ENCODE results near the gene PTPRR. TPM values are rescaled to one million over a fixed set of nuclear protein-coding genes. Genes with fewer than 3 reads are reported as not detected.

The PTPRR gene
- total and polyA plus RNA-seq, 3 experiments from 2014 or later, result not detected

GRCh38 chr12:70637303-70638085, 283.0 kb downstream of the PTPRR start, which contains the start of gene PTPRB:
Gene PTPRB, minus strand, starts transcription at chr12:70637429. Its CDS starts 34 bp downstream, at chr12:70637395.
- Mint-ChIP-seq H3K4me1 (no peaks in the 10 kb centered on the region), H3K9me3 (no peaks in the 10 kb centered on the region), H3K36me3 (peaks cover 0 to 3% (median 0%) of the 10 kb centered on the region in 3 donors), H3K27me3 (peaks cover 0 to 5% of the 10 kb centered on the region in 2 donors), H3K4me3 (no peak within 1 kb of the TSS), H3K27ac (no peak within 1 kb of the TSS)
- no peak for DNase-seq
- Histone ChIP-seq H3K4me1 (ENCODE audit: insufficient read depth, low read length) (no peaks in the 10 kb centered on the region), H3K4me3 (ENCODE audit: low read length) (no peak within 1 kb of the TSS), H3K27ac (ENCODE audit: low read depth, low read length) (no peak within 1 kb of the TSS), H3K36me3 (ENCODE audit: insufficient read depth, low read length) (no peaks in the 10 kb centered on the region), H3K27me3 (ENCODE audit: insufficient read depth, low read length, poor library complexity, severe bottlenecking) (no peaks in the 10 kb centered on the region), H3K9me3 (ENCODE audit: low read length) (no peaks in the 10 kb centered on the region)
- POLR2A ChIA-PET, result no interaction called here
- CTCF ChIA-PET, result no interaction called here

DNA sequence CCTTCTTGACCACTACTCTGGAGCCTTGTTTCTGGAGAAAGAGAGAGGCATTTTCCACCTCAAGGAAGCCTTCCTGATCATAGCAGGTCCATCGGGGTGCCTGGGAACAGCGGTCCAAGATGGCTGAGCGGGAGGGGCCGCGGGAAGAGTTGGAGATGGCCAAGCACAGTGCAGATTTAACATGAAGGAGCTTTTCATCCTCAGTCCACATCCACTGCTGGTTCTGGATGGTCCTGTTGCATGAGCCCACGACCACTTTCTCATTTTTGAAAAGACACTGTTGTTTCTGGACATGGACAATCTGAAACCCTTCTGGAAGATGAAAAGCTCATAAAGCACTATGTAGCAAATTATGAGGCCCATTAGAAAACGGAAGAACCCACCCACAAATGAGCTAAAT, 284.8 kb downstream of the PTPRR start:
- H3K4me1 ChIP-seq (ENCODE audit: insufficient read depth, low read length), result no peaks in the 10 kb centered on the region
- POLR2A ChIA-PET, result no interaction called here
- no peak overlapping the region for H3K4me3 ChIP-seq (ENCODE audit: low read length)
- Mint-ChIP-seq H3K4me1 (no peaks in the 10 kb centered on the region), H3K36me3 (no peaks in the 10 kb centered on the region), H3K4me3 (no peak overlapping the region), H3K27me3 (no peaks in the 10 kb centered on the region), H3K27ac (no peak overlapping the region), H3K9me3 (peaks cover 0 to 3% (median 0%) of the 10 kb centered on the region in 5 donors)
- CTCF ChIA-PET, result no interaction called here
- no peak for DNase-seq
- no peaks in the 10 kb centered on the region for H3K27me3 ChIP-seq (ENCODE audit: insufficient read depth, low read length, poor library complexity, severe bottlenecking)
- no peaks in the 10 kb centered on the region for H3K36me3 ChIP-seq (ENCODE audit: insufficient read depth, low read length)
- H3K9me3 ChIP-seq (ENCODE audit: low read length), result no peaks in the 10 kb centered on the region
- H3K27ac ChIP-seq (ENCODE audit: low read depth, low read length), result no peak overlapping the region

- H3K36me3 ChIP-seq (ENCODE audit: insufficient read depth, low read length), result no peaks in the 10 kb centered on the region
- Mint-ChIP-seq H3K27ac (no peak overlapping the region), H3K36me3 (no peaks in the 10 kb centered on the region), H3K4me3 (no peak overlapping the region), H3K27me3 (peaks cover 0 to 5% of the 10 kb centered on the region in 2 donors), H3K4me1 (no peaks in the 10 kb centered on the region), H3K9me3 (peaks cover 0 to 6% (median 2%) of the 10 kb centered on the region in 5 donors)
- no peak for DNase-seq
- POLR2A ChIA-PET, result no interaction called here
- no peak overlapping the region for H3K27ac ChIP-seq (ENCODE audit: low read depth, low read length)
- no peak overlapping the region for H3K4me3 ChIP-seq (ENCODE audit: low read length)
- no peaks in the 10 kb centered on the region for H3K9me3 ChIP-seq (ENCODE audit: low read length)
- CTCF ChIA-PET, result no interaction called here
- H3K4me1 ChIP-seq (ENCODE audit: insufficient read depth, low read length), result no peaks in the 10 kb centered on the region
- H3K27me3 ChIP-seq (ENCODE audit: insufficient read depth, low read length, poor library complexity, severe bottlenecking), result no peaks in the 10 kb centered on the region
Observed at GRCh38 chr12:70628701-70629480, 291.6 kb downstream of the PTPRR start.

DNA sequence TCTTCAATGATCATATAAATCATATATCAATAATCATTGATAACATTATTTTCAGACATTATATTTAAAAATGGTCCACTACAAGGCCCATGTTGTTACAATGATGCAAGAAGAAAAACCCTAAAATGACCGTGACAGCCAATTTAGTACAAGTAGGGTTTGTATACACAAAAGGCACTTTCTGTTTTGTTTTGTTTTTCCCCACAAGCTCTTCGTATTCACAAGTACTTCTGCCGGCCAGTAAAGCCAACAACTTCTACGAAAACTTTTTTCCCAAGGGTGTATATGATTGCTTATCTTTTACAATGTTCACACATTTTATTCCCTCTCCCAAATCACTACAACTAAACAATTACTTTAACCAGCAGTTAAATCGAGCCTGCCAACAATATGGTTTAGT, 292.9 kb downstream of the PTPRR start:
- no peak overlapping the region for H3K27ac ChIP-seq (ENCODE audit: low read depth, low read length)
- no peak overlapping the region for H3K4me3 ChIP-seq (ENCODE audit: low read length)
- no peaks in the 10 kb centered on the region for H3K9me3 ChIP-seq (ENCODE audit: low read length)
- no peak for DNase-seq
- ChIA-PET CTCF (no interaction called here), POLR2A (no interaction called here)
- no peak overlapping the region for H3K4me3 Mint-ChIP-seq
- H3K27me3 Mint-ChIP-seq, result peaks cover 0 to 5% of the 10 kb centered on the region in 2 donors
- H3K36me3 ChIP-seq (ENCODE audit: insufficient read depth, low read length), result no peaks in the 10 kb centered on the region
- no peaks in the 10 kb centered on the region for H3K36me3 Mint-ChIP-seq
- no peak overlapping the region for H3K27ac Mint-ChIP-seq
- H3K4me1 Mint-ChIP-seq, result no peaks in the 10 kb centered on the region
- H3K4me1 ChIP-seq (ENCODE audit: insufficient read depth, low read length), result no peaks in the 10 kb centered on the region
- H3K27me3 ChIP-seq (ENCODE audit: insufficient read depth, low read length, poor library complexity, severe bottlenecking), result no peaks in the 10 kb centered on the region
- peaks cover 0 to 6% (median 2%) of the 10 kb centered on the region in 5 donors for H3K9me3 Mint-ChIP-seq

DNA sequence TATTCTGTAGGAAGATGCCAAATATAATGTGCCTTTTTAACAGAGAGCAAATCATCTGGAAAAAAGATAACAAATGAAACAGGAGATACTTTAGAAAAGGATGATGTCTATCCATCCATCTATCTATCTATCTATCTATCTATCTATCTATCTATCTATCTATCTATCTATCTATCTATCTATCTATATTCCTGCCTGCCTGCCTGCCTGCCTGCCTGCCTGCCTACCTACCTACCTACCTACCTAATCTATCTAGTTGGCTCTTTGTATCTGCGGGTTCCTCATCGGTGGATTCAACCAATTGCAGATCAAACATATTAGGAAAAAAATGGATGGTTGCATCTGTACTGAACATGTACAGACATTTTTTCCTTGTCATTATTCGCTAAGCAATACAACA, 294.4 kb downstream of the PTPRR start:
- Histone ChIP-seq H3K4me1 (ENCODE audit: insufficient read depth, low read length) (no peaks in the 10 kb centered on the region), H3K4me3 (ENCODE audit: low read length) (no peak overlapping the region), H3K36me3 (ENCODE audit: insufficient read depth, low read length) (no peaks in the 10 kb centered on the region), H3K27me3 (ENCODE audit: insufficient read depth, low read length, poor library complexity, severe bottlenecking) (no peaks in the 10 kb centered on the region), H3K27ac (ENCODE audit: low read depth, low read length) (no peak overlapping the region), H3K9me3 (ENCODE audit: low read length) (no peaks in the 10 kb centered on the region)
- H3K36me3 Mint-ChIP-seq, result no peaks in the 10 kb centered on the region
- no peak overlapping the region for H3K27ac Mint-ChIP-seq
- no peak overlapping the region for H3K4me3 Mint-ChIP-seq
- H3K27me3 Mint-ChIP-seq, result peaks cover 0 to 5% of the 10 kb centered on the region in 2 donors
- no peaks in the 10 kb centered on the region for H3K4me1 Mint-ChIP-seq
- POLR2A ChIA-PET, result no interaction called here
- no peak for DNase-seq
- H3K9me3 Mint-ChIP-seq, result peaks cover 0 to 3% (median 2%) of the 10 kb centered on the region in 5 donors
- CTCF ChIA-PET, result no interaction called here

GRCh38 chr12:70619471-70620152, 300.9 kb downstream of the PTPRR start:
- no peak overlapping the region for H3K27ac ChIP-seq (ENCODE audit: low read depth, low read length)
- Mint-ChIP-seq H3K4me1 (no peaks in the 10 kb centered on the region), H3K36me3 (no peaks in the 10 kb centered on the region), H3K27me3 (peaks cover 0 to 9% of the 10 kb centered on the region in 2 donors), H3K4me3 (no peak overlapping the region), H3K27ac (no peak overlapping the region), H3K9me3 (no peaks in the 10 kb centered on the region)
- ChIA-PET CTCF (no interaction called here), POLR2A (no interaction called here)
- no peaks in the 10 kb centered on the region for H3K27me3 ChIP-seq (ENCODE audit: insufficient read depth, low read length, poor library complexity, severe bottlenecking)
- H3K36me3 ChIP-seq (ENCODE audit: insufficient read depth, low read length), result no peaks in the 10 kb centered on the region
- H3K9me3 ChIP-seq (ENCODE audit: low read length), result no peaks in the 10 kb centered on the region
- DNase-seq, result no peak
- H3K4me3 ChIP-seq (ENCODE audit: low read length), result no peak overlapping the region
- no peaks in the 10 kb centered on the region for H3K4me1 ChIP-seq (ENCODE audit: insufficient read depth, low read length)

GRCh38 chr12:70618371-70618770, 302.2 kb downstream of the PTPRR start:
- Histone ChIP-seq H3K4me1 (ENCODE audit: insufficient read depth, low read length) (no peaks in the 10 kb centered on the region), H3K27me3 (ENCODE audit: insufficient read depth, low read length, poor library complexity, severe bottlenecking) (no peaks in the 10 kb centered on the region), H3K36me3 (ENCODE audit: insufficient read depth, low read length) (no peaks in the 10 kb centered on the region), H3K4me3 (ENCODE audit: low read length) (no peak overlapping the region), H3K27ac (ENCODE audit: low read depth, low read length) (no peak overlapping the region), H3K9me3 (ENCODE audit: low read length) (no peaks in the 10 kb centered on the region)
- Mint-ChIP-seq H3K36me3 (no peaks in the 10 kb centered on the region), H3K4me1 (no peaks in the 10 kb centered on the region), H3K27me3 (peaks cover under 1 to 8% of the 10 kb centered on the region in 2 donors), H3K4me3 (no peak overlapping the region), H3K9me3 (no peaks in the 10 kb centered on the region), H3K27ac (no peak overlapping the region)
- ChIA-PET POLR2A (no interaction called here), CTCF (no interaction called here)
- no peak for DNase-seq

GRCh38 chr12:70617450-70617849, 303.1 kb downstream of the PTPRR start:
- Mint-ChIP-seq H3K36me3 (no peaks in the 10 kb centered on the region), H3K27me3 (peaks cover 4 to 14% of the 10 kb centered on the region in 2 donors), H3K9me3 (no peaks in the 10 kb centered on the region), H3K4me3 (no peak overlapping the region), H3K27ac (no peak overlapping the region), H3K4me1 (no peaks in the 10 kb centered on the region)
- Histone ChIP-seq H3K27ac (ENCODE audit: low read depth, low read length) (no peak overlapping the region), H3K36me3 (ENCODE audit: insufficient read depth, low read length) (no peaks in the 10 kb centered on the region), H3K9me3 (ENCODE audit: low read length) (no peaks in the 10 kb centered on the region), H3K4me1 (ENCODE audit: insufficient read depth, low read length) (no peaks in the 10 kb centered on the region), H3K4me3 (ENCODE audit: low read length) (no peak overlapping the region), H3K27me3 (ENCODE audit: insufficient read depth, low read length, poor library complexity, severe bottlenecking) (no peaks in the 10 kb centered on the region)
- POLR2A ChIA-PET, result no interaction called here
- no peak for DNase-seq
- CTCF ChIA-PET, result no interaction called here
